HL-60 (cell line): ENCODE measurements around the gene ZNF555.

ENCODE experiments used
- DNase-seq, 2 experiments: peaks; one replicate each; pipeline ENCODE4 v3.0.0-alpha.2; 2010 to 2020; ENCODE audit warnings: low read depth in 1 of 2, low spot score in 1 of 2
- H3K27ac ChIP-seq: fragments of 250-450 bp; sonication (Bioruptor Pico); replicated peaks from 2 replicates; pipeline ENCODE4 v1.5.1; 2020; ENCODE audit warnings: mild to moderate bottlenecking, moderate library complexity
- H3K27me3 ChIP-seq: fragments of 250-450 bp; sonication (Bioruptor Pico); 2 replicates; pipeline ENCODE4 v1.5.1; 2021; ENCODE audit warnings: mild to moderate bottlenecking, moderate library complexity; ENCODE audit not compliant: insufficient read depth, poor library complexity, severe bottlenecking
- H3K4me3 ChIP-seq: replicated peaks from 2 replicates; pipeline ENCODE4 v1.5.1; 2011; ENCODE audit warnings: mild to moderate bottlenecking, control low read depth, low read length; ENCODE audit not compliant: insufficient read depth
- CTCF ChIP-seq: IDR thresholded peaks from one replicate; pipeline ENCODE4 v1.5.1; 2011; ENCODE audit warnings: low read length, control low read depth, inconsistent platforms; ENCODE audit not compliant: insufficient read depth
- GABPA ChIP-seq: IDR thresholded peaks from 2 replicates; pipeline ENCODE4 v1.6.1; 2012; ENCODE audit warnings: low read depth
- POLR2AphosphoS5 ChIP-seq: IDR thresholded peaks from 2 replicates; pipeline ENCODE4 v1.6.1; 2012; ENCODE audit warnings: low read depth
- SPI1 ChIP-seq: IDR thresholded peaks from 2 replicates; pipeline ENCODE4 v1.6.1; 2012; ENCODE audit warnings: low read depth, mild to moderate bottlenecking, borderline replicate concordance
- TF ChIP-seq, protein P1 (sequence below): IDR thresholded peaks from 2 replicates; pipeline ENCODE4 v1.6.1; 2012; ENCODE audit warnings: low read depth; ENCODE audit not compliant: insufficient replicate concordance

ZNF555 gene

GRCh38 chr19:2805991-2806649, 35.2 kb upstream of the ZNF555 start:
- Histone ChIP-seq H3K4me3 (no peak overlapping the region), H3K27me3 (no peaks in the 10 kb centered on the region), H3K27ac (no peak overlapping the region)
- DNase-seq, result no peak
- TF ChIP-seq POLR2AphosphoS5, result no peak
- no peak for TF ChIP-seq SPI1
- TF ChIP-seq GABPA, result no peak
- TF ChIP-seq, protein P1, sequence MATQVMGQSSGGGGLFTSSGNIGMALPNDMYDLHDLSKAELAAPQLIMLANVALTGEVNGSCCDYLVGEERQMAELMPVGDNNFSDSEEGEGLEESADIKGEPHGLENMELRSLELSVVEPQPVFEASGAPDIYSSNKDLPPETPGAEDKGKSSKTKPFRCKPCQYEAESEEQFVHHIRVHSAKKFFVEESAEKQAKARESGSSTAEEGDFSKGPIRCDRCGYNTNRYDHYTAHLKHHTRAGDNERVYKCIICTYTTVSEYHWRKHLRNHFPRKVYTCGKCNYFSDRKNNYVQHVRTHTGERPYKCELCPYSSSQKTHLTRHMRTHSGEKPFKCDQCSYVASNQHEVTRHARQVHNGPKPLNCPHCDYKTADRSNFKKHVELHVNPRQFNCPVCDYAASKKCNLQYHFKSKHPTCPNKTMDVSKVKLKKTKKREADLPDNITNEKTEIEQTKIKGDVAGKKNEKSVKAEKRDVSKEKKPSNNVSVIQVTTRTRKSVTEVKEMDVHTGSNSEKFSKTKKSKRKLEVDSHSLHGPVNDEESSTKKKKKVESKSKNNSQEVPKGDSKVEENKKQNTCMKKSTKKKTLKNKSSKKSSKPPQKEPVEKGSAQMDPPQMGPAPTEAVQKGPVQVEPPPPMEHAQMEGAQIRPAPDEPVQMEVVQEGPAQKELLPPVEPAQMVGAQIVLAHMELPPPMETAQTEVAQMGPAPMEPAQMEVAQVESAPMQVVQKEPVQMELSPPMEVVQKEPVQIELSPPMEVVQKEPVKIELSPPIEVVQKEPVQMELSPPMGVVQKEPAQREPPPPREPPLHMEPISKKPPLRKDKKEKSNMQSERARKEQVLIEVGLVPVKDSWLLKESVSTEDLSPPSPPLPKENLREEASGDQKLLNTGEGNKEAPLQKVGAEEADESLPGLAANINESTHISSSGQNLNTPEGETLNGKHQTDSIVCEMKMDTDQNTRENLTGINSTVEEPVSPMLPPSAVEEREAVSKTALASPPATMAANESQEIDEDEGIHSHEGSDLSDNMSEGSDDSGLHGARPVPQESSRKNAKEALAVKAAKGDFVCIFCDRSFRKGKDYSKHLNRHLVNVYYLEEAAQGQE, result no peak
- no peak for TF ChIP-seq CTCF

- DNase-seq, result no peak
- Histone ChIP-seq H3K27me3 (no peaks in the 10 kb centered on the region), H3K4me3 (no peak overlapping the region), H3K27ac (no peak overlapping the region)
- TF ChIP-seq, protein P1, result no peak
- TF ChIP-seq SPI1 (no peak), CTCF (no peak), POLR2AphosphoS5 (no peak)
These were observed 34.4 kb upstream of the ZNF555 start for GRCh38 chr19:2806736-2807378.

GRCh38 chr19:2807379-2808128, 33.7 kb upstream of the ZNF555 start:
- DNase-seq, result no peak
- Histone ChIP-seq H3K27ac (no peak overlapping the region), H3K27me3 (no peaks in the 10 kb centered on the region)

More at GRCh38 chr19:2807379-2808128, 33.7 kb upstream of the ZNF555 start:
- TF ChIP-seq, protein P1, result no peak
- TF ChIP-seq POLR2AphosphoS5 (no peak), GABPA (no peak), SPI1 (no peak), CTCF (no peak)
- no peak overlapping the region for H3K4me3 ChIP-seq
